Measurements from ENCODE around the gene DHX8. TPM values are rescaled to one million over a fixed set of nuclear protein-coding genes. Genes with fewer than 3 reads are reported as not detected.
A peak's percentile ranks its signal among the peaks of the same experiment; 100 is the strongest.

The DHX8 gene
- total RNA-seq, 1 donor from 2014 or later, result 24.7 TPM

DNA sequence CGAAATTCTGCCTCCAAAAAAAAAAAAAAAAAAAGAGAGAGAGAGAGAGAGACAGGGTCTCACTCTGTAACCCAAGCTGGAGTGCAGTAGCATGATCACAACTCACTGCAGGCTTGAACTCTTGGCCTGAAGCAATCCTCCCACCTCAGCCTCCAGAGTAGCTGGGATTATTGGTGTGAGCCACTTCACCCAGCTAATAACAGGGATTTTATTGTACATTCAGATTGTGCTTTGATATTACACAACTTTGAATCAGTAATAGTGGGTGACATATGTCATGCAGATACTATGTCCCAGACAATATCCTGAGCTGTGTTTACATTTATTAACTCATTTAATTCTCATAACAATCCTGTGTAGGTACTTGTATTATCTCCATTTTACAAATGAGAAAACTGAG, 19.7 kb upstream of the DHX8 start:
- TF ChIP-seq, protein P1, sequence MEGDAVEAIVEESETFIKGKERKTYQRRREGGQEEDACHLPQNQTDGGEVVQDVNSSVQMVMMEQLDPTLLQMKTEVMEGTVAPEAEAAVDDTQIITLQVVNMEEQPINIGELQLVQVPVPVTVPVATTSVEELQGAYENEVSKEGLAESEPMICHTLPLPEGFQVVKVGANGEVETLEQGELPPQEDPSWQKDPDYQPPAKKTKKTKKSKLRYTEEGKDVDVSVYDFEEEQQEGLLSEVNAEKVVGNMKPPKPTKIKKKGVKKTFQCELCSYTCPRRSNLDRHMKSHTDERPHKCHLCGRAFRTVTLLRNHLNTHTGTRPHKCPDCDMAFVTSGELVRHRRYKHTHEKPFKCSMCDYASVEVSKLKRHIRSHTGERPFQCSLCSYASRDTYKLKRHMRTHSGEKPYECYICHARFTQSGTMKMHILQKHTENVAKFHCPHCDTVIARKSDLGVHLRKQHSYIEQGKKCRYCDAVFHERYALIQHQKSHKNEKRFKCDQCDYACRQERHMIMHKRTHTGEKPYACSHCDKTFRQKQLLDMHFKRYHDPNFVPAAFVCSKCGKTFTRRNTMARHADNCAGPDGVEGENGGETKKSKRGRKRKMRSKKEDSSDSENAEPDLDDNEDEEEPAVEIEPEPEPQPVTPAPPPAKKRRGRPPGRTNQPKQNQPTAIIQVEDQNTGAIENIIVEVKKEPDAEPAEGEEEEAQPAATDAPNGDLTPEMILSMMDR (IDR thresholded peaks at IDR 0.05; ENCODE audit: insufficient read depth, low read length, severe bottlenecking), result no peak
- Histone ChIP-seq H3K27me3 (ENCODE audit: control insufficient read depth, insufficient read depth, low read length) (no peaks in the 10 kb centered on the region), H3K4me3 (ENCODE audit: low read depth, low read length) (no peak overlapping the region), H3K36me3 (ENCODE audit: control insufficient read depth, insufficient read depth, low read length) (no peaks in the 10 kb centered on the region)
- FAIRE-seq, result no peak
- peak; percentile 53 for DNase-seq (ENCODE audit: low read depth)

DNA sequence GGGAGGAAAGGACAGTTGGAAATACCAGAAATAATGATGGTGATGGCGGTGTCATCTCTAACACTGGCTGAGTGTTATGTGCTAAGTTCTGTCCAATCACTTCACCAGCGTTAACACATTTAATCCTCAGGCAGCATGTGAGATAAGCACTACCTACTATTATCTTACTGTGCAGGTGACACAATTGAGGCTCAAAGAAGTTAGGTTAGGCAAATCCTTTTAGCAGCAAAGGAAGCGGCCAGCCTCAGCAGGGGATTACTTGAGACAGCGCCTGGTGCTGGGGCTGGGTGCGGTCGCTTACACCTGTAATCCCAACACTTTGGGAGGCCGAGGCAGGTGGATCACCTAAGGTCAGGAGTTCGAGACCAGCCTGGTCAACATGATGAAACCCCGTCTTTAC, 18.7 kb upstream of the DHX8 start:
- DNase-seq (ENCODE audit: low read depth) (no peak), FAIRE-seq (no peak)
- no peaks in the 10 kb centered on the region for H3K36me3 ChIP-seq (ENCODE audit: control insufficient read depth, insufficient read depth, low read length)
- no peak overlapping the region for H3K4me3 ChIP-seq (ENCODE audit: low read depth, low read length)
- no peaks in the 10 kb centered on the region for H3K27me3 ChIP-seq (ENCODE audit: control insufficient read depth, insufficient read depth, low read length)
- TF ChIP-seq, protein P1 (IDR thresholded peaks at IDR 0.05; ENCODE audit: insufficient read depth, low read length, severe bottlenecking), result no peak

DNA sequence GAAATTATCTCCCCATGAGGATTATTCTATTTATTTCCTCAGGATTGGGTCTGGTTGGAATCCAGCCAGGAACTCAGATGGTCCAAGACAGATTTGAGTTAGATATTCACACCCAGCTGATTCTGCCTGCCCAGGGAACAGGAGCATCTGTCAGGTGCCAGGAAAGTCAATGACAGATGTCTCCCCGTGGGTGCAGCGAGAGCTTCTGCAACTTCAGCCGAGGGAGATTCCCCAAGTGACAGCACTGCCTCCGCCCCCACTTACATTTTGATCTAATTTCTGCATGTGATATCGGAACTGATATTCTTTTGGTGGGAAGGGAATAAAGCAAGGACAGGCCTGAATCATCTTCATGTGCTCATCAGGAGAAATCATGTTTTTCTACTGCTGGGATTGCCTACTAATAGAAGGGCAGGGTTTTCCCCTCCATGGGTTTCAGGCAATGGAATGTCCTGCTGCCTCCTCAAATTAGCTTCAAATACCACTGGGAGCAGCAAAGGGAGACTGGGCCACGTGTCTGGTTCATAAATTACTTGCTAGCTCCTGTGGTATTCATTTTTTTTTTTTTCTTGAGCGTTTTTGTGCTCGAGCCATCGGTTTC, 15.7 kb upstream of the DHX8 start:
- H3K4me3 ChIP-seq (ENCODE audit: low read depth, low read length), result no peak overlapping the region
- FAIRE-seq, result no peak
- H3K27me3 ChIP-seq (ENCODE audit: control insufficient read depth, insufficient read depth, low read length), result no peaks in the 10 kb centered on the region
- peak; percentile 57 for DNase-seq (ENCODE audit: low read depth)
- H3K36me3 ChIP-seq (ENCODE audit: control insufficient read depth, insufficient read depth, low read length), result no peaks in the 10 kb centered on the region
- TF ChIP-seq, protein P1 (IDR thresholded peaks at IDR 0.05; ENCODE audit: insufficient read depth, low read length, severe bottlenecking), result no peak

DNA sequence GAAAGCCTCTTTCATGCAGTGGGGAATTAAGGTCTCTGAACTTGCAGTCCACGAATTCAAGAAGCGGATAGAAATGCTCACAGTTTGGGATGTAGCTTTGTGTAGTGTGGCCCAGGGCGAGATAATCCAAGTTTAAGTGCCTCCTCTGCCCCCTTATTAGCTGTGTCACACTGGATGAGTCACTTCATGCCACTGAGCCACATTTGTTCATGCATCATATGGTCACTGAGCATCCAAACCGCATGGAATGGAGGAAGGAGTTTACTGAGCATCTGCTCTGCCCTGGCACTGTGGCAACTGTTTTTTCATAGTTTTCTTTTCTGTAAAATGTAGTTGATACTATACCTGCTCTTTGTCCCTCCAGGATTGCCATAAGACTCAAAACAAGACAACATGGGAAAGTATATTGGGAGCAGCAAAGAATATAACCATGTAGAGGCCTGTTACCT, 15.1 kb upstream of the DHX8 start:
- H3K4me3 ChIP-seq (ENCODE audit: low read depth, low read length), result no peak overlapping the region
- TF ChIP-seq, protein P1 (IDR thresholded peaks at IDR 0.05; ENCODE audit: insufficient read depth, low read length, severe bottlenecking), result no peak
- DNase-seq (ENCODE audit: low read depth) (peak; percentile 89), FAIRE-seq (no peak)
- no peaks in the 10 kb centered on the region for H3K27me3 ChIP-seq (ENCODE audit: control insufficient read depth, insufficient read depth, low read length)
- no peaks in the 10 kb centered on the region for H3K36me3 ChIP-seq (ENCODE audit: control insufficient read depth, insufficient read depth, low read length)

DNA sequence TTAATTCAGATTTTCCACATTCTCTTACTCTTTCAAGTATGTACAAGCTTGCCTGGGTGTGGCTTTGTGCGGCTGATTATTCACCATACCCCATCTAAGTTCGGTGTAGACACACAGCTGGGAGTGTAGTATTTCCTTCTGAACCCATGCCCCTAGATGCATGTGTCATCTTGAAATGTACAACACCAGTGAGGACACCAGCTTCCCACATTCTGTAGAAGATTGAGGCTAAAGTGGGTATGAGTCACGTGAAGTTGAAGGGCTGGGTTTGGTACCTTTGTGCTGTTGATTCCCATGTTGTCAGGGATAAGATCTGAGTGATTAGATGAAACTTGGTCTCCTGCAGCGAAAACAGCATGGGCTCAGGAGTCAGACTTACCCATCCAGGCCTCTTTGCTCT, 14.6 kb upstream of the DHX8 start:
- TF ChIP-seq, protein P1 (IDR thresholded peaks at IDR 0.05; ENCODE audit: insufficient read depth, low read length, severe bottlenecking), result no peak
- H3K27me3 ChIP-seq (ENCODE audit: control insufficient read depth, insufficient read depth, low read length), result no peaks in the 10 kb centered on the region
- FAIRE-seq, result peak; percentile 99
- no peak overlapping the region for H3K4me3 ChIP-seq (ENCODE audit: low read depth, low read length)
- DNase-seq (ENCODE audit: low read depth), result peak; percentile 100
- H3K36me3 ChIP-seq (ENCODE audit: control insufficient read depth, insufficient read depth, low read length), result no peaks in the 10 kb centered on the region

DNA sequence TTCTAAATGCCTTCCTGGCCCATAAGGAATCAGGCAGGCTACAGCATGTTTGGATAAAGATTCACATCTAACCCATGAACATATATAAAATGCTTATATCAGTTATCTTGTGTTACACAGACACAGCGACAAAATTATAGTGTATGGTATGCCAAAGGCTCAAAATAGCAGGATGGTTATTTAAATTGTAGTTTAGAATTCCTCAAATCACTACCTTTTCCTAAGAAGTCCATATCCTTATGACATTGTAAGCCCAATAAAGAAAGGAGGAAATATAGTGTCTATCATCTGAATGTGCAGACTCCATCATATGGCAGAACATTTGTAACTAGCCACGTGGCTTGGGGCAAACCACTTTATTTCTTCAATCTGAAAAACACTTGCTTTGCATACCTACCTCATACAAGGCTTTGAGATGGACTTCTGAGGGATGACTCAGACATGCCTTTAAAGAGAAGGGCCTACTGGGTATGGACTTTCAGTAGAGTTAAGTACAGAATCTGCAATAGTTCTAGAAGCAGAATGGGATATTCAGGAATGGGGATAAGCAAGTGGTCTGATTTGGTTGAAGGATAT, 12.1 kb upstream of the DHX8 start:
- Histone ChIP-seq H3K36me3 (ENCODE audit: control insufficient read depth, insufficient read depth, low read length) (no peaks in the 10 kb centered on the region), H3K4me3 (ENCODE audit: low read depth, low read length) (no peak overlapping the region), H3K27me3 (ENCODE audit: control insufficient read depth, insufficient read depth, low read length) (no peaks in the 10 kb centered on the region)
- TF ChIP-seq, protein P1 (IDR thresholded peaks at IDR 0.05; ENCODE audit: insufficient read depth, low read length, severe bottlenecking), result no peak
- DNase-seq (ENCODE audit: low read depth) (peak; percentile 45), FAIRE-seq (no peak)

Data from bronchial epithelial cell (primary cell).